ENCODE measurements around the gene TNFSF12.
A peak's percentile ranks its signal among the peaks of the same experiment; 100 is the strongest.
"Not testable (repeated sequence)": the region's sequence is repeated elsewhere in the genome, so short reads cannot be mapped to it uniquely, and the experiment has no call there.

The TNFSF12 gene

GRCh38 chr17:7589204-7589868 is 40.5 kb downstream of the TNFSF12 start:
- DNase-seq, result peak; percentile 70 to 78

- no peak for DNase-seq
Measured at GRCh38 chr17:7589891-7590691, 41.2 kb downstream of the TNFSF12 start, which contains the start of gene SOX15. Gene SOX15, minus strand, starts transcription at chr17:7590094. Its CDS starts 418 bp downstream, at chr17:7589676.

- no peak for DNase-seq
Measured at GRCh38 chr17:7590743-7591142, 41.9 kb downstream of the TNFSF12 start.

- DNase-seq, result no peak
Measured at GRCh38 chr17:7591596-7591995, 42.7 kb downstream of the TNFSF12 start.

DNA sequence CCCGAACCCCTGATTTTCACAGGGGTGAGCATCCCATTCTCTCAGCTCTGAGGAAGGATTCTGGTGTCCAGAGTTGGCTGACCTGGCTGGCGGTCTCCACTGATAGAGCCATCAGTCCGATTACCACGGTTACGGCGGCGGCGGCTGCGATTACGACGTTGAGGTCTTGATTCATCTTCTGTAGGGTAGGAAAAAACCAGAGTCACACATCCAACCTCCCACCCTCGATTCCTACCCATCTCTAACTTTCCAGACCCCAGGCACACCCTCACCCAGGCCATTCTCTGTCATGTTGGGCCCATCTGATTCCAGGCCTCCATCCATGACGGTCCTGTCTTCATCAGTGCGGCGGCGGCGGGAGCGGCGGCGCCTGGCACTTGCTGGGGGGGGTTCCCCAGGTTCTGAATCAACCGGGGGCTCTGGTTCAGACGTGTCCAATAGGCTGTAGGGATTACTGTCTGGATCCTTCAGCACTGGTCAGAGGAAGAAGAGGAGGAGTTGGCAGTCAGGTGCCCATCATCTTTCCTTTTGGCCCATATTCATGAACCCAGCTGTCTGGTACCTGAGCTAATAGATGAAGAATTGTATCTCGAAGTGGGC is 43.7 kb downstream of the TNFSF12 start:
- no peak for DNase-seq

DNA sequence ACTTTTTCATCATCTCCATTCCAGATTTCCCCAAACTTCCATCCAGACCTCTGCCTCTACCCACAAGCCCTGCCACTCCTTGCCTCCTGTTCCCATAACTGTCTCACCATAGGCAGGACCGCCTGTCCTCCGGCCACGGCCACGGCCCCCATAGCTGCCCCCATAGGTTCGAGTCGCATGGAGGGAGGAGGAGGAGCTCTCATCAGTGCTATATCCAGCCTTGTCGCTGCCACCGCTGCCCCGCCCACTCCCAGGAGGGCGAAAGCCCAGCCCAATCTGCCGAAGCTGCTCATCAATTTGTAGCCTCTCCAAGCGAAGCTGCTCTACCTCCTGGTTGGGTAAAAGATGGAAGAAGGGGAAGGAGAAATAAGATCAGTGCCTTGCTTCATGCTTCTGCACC is 44.4 kb downstream of the TNFSF12 start:
- no peak for DNase-seq

DNA sequence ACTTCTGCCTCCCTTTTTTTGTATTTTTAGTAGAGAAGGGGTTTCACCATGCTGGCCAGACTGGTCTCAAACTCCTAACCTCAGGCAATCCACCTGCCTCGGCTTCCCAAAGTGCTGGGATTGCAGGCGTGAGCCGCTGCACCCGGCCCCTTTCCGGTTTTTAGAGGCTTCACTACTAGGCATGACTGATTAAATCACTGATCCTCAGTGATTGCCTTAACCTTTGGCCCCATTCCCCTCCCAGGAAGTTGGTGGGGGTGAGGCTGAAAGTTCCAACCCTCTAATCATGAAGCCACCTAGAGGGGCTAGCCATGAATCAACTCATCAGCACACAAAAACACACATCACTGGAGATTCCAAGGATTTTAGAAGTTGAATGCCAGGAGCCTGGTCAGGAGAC is 48.7 kb downstream of the TNFSF12 start:
- not testable (repeated sequence) for DNase-seq

DNA sequence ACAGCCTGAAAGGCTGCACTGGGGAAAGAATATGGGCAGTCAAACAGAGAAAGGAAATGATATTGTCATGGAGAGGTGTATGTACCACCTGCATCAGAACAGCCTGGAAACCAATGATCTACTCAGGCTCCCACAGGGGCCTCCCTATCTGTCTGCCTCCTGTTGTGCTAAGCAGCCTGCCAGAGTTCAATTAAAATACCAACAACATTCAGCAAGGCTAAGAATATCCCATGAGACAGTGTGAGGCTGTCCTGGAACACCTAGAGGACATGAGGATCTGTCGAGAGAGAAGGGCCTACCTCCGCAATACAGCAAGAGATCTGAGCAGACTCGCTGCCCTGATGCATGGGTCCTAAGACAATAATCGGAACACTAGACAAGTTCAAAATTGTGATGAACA is 57.4 kb downstream of the TNFSF12 start:
- no peak for DNase-seq
